BJ (cell line): ENCODE results near the gene ADIPOR1. TPM values are rescaled to one million over a fixed set of nuclear protein-coding genes. Genes with fewer than 3 reads are reported as not detected.
"Not testable (repeated sequence)": the region's sequence is repeated elsewhere in the genome, so short reads cannot be mapped to it uniquely, and the experiment has no call there.

Experiments used
- CTCF ChIA-PET: fragments of 350-600 bp; formaldehyde crosslinking; extraction: SDS; loops from one replicate; lab custom pipeline; 2021; ENCODE audit warnings: antibody characterized with exemption, inconsistent platforms; lab: Yijun Ruan, JAX
- POLR2A ChIA-PET: fragments of 300-600 bp; sonication (Branson Sonifier 250); formaldehyde crosslinking; extraction: SDS; loops from one replicate; lab custom pipeline; 2021; ENCODE audit warnings: antibody characterized with exemption; lab: Charles Lee
- DNase-seq: peaks from one replicate; pipeline ENCODE4 v3.0.0-alpha.2; 2011; ENCODE audit warnings: low read depth
- H3K27me3 ChIP-seq: 2 replicates; pipeline ENCODE4 v1.6.0; 2011; ENCODE audit warnings: low read length; ENCODE audit not compliant: control insufficient read depth, insufficient read depth
- H3K36me3 ChIP-seq: 2 replicates; pipeline ENCODE4 v1.5.1; 2011; ENCODE audit warnings: low read length; ENCODE audit not compliant: control insufficient read depth, insufficient read depth
- H3K4me3 ChIP-seq: 2 replicates; pipeline ENCODE4 v1.5.1; 2011; ENCODE audit warnings: low read depth, mild to moderate bottlenecking, control low read depth, low read length
- polyA plus RNA-seq: library from polyadenylated mRNA; depleted of rRNA; stranded (reverse); fragments of >200 nt; gene quantifications from 2 replicates; pipeline ENCODE4 v1.2.3, GENCODE V29; 2011
- TF ChIP-seq, protein P1 (sequence below): IDR thresholded peaks from 2 replicates; pipeline ENCODE4 v1.5.1; 2011; ENCODE audit warnings: low read depth, mild to moderate bottlenecking, control low read depth, inconsistent platforms, low read length, moderate library complexity; ENCODE audit not compliant: insufficient read depth

ADIPOR1 gene
- polyA plus RNA-seq, 1 experiment = 199 TPM

DNA sequence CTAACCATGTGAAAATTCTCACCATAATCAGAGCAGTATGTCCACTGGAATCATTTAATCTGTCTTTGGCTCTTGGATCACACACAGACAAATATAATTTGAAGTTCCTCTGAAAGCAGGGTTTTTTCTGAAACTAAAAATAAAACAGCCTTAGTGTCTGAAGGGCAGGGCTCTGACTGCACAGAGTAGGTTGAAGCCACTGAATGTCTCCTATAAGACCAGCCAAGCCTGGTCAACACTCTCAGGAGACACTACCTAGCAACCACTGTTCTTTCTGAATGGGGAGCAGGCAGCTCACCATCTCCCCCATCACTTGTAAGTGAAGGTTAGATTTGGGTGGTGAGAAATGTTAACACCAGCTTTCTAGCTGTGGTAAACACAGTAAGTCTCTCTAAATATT is 33.0 kb upstream of the ADIPOR1 start:
- H3K27me3 ChIP-seq = peaks cover 14% of the 10 kb centered on the region
- POLR2A ChIA-PET = no interaction called here

DNA sequence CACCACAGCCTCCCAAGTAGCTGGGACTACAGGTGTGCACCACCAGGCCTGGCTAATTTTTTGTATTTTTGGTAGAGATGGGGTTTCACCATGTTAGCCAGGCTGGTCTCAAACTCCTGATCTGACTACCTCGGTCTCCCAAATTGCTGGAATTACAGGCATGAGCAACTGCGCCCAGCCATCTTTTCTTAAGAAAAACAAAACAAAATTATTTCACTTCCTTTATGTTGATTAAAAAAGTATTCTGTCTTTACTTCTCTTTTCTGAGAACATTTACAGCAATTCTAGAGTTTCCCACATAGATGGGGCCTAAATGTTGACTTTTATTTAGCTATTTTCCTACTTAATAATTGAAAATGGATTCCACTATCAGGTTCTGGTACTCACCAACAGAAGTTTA is 31.8 kb upstream of the ADIPOR1 start:
- DNase-seq = no peak
- TF ChIP-seq, protein P1, sequence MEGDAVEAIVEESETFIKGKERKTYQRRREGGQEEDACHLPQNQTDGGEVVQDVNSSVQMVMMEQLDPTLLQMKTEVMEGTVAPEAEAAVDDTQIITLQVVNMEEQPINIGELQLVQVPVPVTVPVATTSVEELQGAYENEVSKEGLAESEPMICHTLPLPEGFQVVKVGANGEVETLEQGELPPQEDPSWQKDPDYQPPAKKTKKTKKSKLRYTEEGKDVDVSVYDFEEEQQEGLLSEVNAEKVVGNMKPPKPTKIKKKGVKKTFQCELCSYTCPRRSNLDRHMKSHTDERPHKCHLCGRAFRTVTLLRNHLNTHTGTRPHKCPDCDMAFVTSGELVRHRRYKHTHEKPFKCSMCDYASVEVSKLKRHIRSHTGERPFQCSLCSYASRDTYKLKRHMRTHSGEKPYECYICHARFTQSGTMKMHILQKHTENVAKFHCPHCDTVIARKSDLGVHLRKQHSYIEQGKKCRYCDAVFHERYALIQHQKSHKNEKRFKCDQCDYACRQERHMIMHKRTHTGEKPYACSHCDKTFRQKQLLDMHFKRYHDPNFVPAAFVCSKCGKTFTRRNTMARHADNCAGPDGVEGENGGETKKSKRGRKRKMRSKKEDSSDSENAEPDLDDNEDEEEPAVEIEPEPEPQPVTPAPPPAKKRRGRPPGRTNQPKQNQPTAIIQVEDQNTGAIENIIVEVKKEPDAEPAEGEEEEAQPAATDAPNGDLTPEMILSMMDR = no peak
- ChIA-PET POLR2A (no interaction called here), CTCF (interaction anchor here (1.2 to 2.8 kb wide), 4 partner anchors 9 to 129 kb away, joined by 3 to 10 read pairs (median 6); partner anchors contain the start of gene TMEM183A)
- H3K27me3 ChIP-seq = peaks cover 16% of the 10 kb centered on the region
- H3K4me3 ChIP-seq = no peak overlapping the region
- no peaks in the 10 kb centered on the region for H3K36me3 ChIP-seq

More for the DNA sequence above, 33.0 kb upstream of the ADIPOR1 start:
- TF ChIP-seq, protein P1 = no peak
- CTCF ChIA-PET = interaction anchor here (2.2 to 2.8 kb wide), 2 partner anchors 8 to 10 kb away, joined by 6 to 10 read pairs; no protein-coding TSS in a partner anchor
- no peak overlapping the region for H3K4me3 ChIP-seq
- H3K36me3 ChIP-seq = no peaks in the 10 kb centered on the region
- no peak for DNase-seq

DNA sequence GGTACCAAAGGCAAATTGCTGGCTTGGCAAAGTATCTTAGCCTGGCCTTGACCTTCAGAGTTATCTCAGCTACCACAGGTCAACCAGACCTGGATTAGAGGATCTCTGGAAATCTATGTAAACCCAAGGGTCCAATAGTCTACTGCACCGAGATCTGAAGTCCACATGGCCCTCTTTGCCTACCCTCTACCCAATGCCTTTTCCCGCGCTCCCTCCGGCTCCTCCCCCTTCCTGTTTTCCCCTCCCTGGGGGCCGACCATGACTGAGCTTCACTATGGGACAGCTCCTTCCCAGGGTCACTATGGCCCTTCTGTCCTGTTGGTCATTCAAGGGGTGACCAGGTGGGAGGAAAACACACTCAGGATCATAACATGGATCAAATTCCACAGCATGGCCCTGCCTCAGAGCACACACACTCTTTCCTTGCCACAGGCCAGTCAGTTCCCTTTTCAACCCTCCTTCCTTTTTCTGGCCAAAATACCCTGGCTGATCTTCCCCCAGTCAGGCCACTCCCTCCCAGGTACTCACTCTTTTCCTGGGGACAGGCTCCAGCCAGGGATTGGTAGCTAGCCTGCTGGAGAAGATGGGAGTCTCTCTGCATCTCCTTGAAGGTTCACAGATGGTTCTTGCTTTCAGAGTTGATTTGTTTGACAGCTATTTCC is 29.9 kb upstream of the ADIPOR1 start:
- DNase-seq = no peak
- TF ChIP-seq, protein P1 = no peak
- CTCF ChIA-PET = interaction anchor here (0.6 to 2.6 kb wide), 5 partner anchors 11 to 308 kb away, joined by 3 to 15 read pairs (median 3); no protein-coding TSS in a partner anchor
- no peak overlapping the region for H3K4me3 ChIP-seq
- H3K27me3 ChIP-seq = peaks cover 16% of the 10 kb centered on the region
- POLR2A ChIA-PET = no interaction called here
- H3K36me3 ChIP-seq = no peaks in the 10 kb centered on the region

DNA sequence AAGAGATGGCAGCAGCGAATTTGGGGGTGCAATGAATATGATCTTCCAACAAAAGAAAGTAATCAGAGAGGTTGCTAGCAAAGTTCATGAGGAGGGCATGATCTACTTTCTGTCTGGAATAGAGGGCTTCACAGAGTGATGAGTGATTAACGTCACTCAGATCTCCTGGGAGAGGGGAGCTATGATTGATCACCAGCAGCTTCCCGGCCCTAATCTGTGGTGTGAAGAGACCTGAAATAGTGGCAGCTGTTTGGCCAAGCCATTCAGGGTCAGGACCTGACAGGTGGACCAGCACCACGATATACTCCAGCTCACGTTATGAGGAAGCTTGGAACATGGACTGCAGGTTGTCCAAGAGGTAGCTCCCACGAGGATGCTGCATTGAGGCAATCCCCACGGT is 29.1 kb upstream of the ADIPOR1 start:
- ChIA-PET POLR2A (no interaction called here), CTCF (interaction anchor here (1.0 to 2.6 kb wide), 3 partner anchors 12 to 19 kb away, joined by 3 to 15 read pairs (median 3); no protein-coding TSS in a partner anchor)
- TF ChIP-seq, protein P1 = no peak
- Histone ChIP-seq H3K27me3 (peaks cover 16% of the 10 kb centered on the region), H3K4me3 (no peak overlapping the region), H3K36me3 (no peaks in the 10 kb centered on the region)
- DNase-seq = no peak

DNA sequence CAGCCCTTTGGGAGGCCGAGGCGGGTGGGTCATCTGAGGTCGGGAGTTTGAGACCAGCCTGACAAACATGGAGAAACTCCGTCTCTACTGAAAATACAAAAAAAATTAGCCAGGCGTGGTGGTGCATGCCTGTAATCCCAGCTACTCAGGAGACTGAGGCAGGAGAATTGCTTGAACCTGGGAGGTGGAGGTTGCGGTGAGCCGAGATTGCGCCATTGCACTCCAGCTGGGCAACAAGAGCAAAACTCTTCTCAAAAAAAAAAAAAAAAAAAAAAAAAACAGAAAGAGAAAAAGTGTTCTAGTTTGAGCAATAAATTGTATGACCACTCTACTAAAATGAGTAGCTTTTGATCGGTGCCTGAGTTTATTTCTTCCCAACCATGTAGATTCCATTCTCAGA is 28.0 kb upstream of the ADIPOR1 start:
- not testable (repeated sequence) for DNase-seq, H3K36me3 ChIP-seq, H3K4me3 ChIP-seq
- ChIA-PET CTCF (interaction anchor here (2.1 kb wide), 1 partner anchor 13 kb away, joined by 6 read pairs; no protein-coding TSS in a partner anchor), POLR2A (interaction anchor here (0.6 kb wide), 1 partner anchor 295 kb away, joined by 3 read pairs; no protein-coding TSS in a partner anchor)
- peaks cover 16% of the 10 kb centered on the region for H3K27me3 ChIP-seq
